Measurements from ENCODE around the gene DAD1. TPM values are rescaled to one million over a fixed set of nuclear protein-coding genes. Genes with fewer than 3 reads are reported as not detected.

Gene DAD1
- total RNA-seq, 1 donor: 272 TPM

- H4K20me1 ChIP-seq (ENCODE audit: insufficient read depth, low read length): no peaks in the 10 kb centered on the region
- no peak overlapping the region for H3K4me2 ChIP-seq (ENCODE audit: insufficient read depth, low read length)
- H3K9me3 ChIP-seq (ENCODE audit: low read depth, low read length): no peaks in the 10 kb centered on the region
- H3K79me2 ChIP-seq (ENCODE audit: insufficient read depth, low read length): no peaks in the 10 kb centered on the region
- no peak for TF ChIP-seq CTCF (IDR thresholded peaks at IDR 0.05; ENCODE audit: extremely low read depth, low read depth, low read length)
- H3K36me3 ChIP-seq (ENCODE audit: insufficient read depth, low read length): no peaks in the 10 kb centered on the region
- no peak for DNase-seq (ENCODE audit: insufficient read length, low spot score, missing footprints)
- no peak overlapping the region for H3K4me3 ChIP-seq (ENCODE audit: insufficient read depth, low read length)
- no peak overlapping the region for H2AFZ ChIP-seq (ENCODE audit: low read length)
- peaks cover 20% of the 10 kb centered on the region for H3K4me1 ChIP-seq (ENCODE audit: insufficient read depth, low read length)
- no peaks in the 10 kb centered on the region for H3K27me3 ChIP-seq (ENCODE audit: insufficient read depth, low read length)
- H3K27ac ChIP-seq (ENCODE audit: low read depth, low read length): peak overlapping the region; percentile 50
Observed at GRCh38 chr14:22537436-22538310, 51.4 kb downstream of the DAD1 start.

- H2AFZ ChIP-seq (ENCODE audit: low read length): peak overlapping the region; percentile 16
- no peak overlapping the region for H3K4me3 ChIP-seq (ENCODE audit: insufficient read depth, low read length)
- H3K79me2 ChIP-seq (ENCODE audit: insufficient read depth, low read length): no peaks in the 10 kb centered on the region
- H3K4me1 ChIP-seq (ENCODE audit: insufficient read depth, low read length): peaks cover 25% of the 10 kb centered on the region
- H4K20me1 ChIP-seq (ENCODE audit: insufficient read depth, low read length): no peaks in the 10 kb centered on the region
- H3K9me3 ChIP-seq (ENCODE audit: low read depth, low read length): no peaks in the 10 kb centered on the region
- DNase-seq (ENCODE audit: insufficient read length, low spot score, missing footprints): peak; percentile 87
- peak overlapping the region; percentile 50 for H3K27ac ChIP-seq (ENCODE audit: low read depth, low read length)
- peak overlapping the region; percentile 53 for H3K4me2 ChIP-seq (ENCODE audit: insufficient read depth, low read length)
- H3K27me3 ChIP-seq (ENCODE audit: insufficient read depth, low read length): no peaks in the 10 kb centered on the region
- TF ChIP-seq CTCF (IDR thresholded peaks at IDR 0.05; ENCODE audit: extremely low read depth, low read depth, low read length): no peak
- H3K36me3 ChIP-seq (ENCODE audit: insufficient read depth, low read length): no peaks in the 10 kb centered on the region
Observed at GRCh38 chr14:22536853-22537338, 52.1 kb downstream of the DAD1 start.

- no peak for DNase-seq (ENCODE audit: insufficient read length, low spot score, missing footprints)
- H3K9me3 ChIP-seq (ENCODE audit: low read depth, low read length): no peaks in the 10 kb centered on the region
- H3K4me1 ChIP-seq (ENCODE audit: insufficient read depth, low read length): peaks cover 25% of the 10 kb centered on the region
- no peaks in the 10 kb centered on the region for H3K36me3 ChIP-seq (ENCODE audit: insufficient read depth, low read length)
- no peak overlapping the region for H3K27ac ChIP-seq (ENCODE audit: low read depth, low read length)
- no peak overlapping the region for H3K4me2 ChIP-seq (ENCODE audit: insufficient read depth, low read length)
- no peak overlapping the region for H3K4me3 ChIP-seq (ENCODE audit: insufficient read depth, low read length)
- no peak for TF ChIP-seq CTCF (IDR thresholded peaks at IDR 0.05; ENCODE audit: extremely low read depth, low read depth, low read length)
- no peaks in the 10 kb centered on the region for H4K20me1 ChIP-seq (ENCODE audit: insufficient read depth, low read length)
- no peak overlapping the region for H2AFZ ChIP-seq (ENCODE audit: low read length)
- H3K79me2 ChIP-seq (ENCODE audit: insufficient read depth, low read length): no peaks in the 10 kb centered on the region
- H3K27me3 ChIP-seq (ENCODE audit: insufficient read depth, low read length): no peaks in the 10 kb centered on the region
Observed at GRCh38 chr14:22535916-22536315, 53.1 kb downstream of the DAD1 start.

- no peak overlapping the region for H2AFZ ChIP-seq (ENCODE audit: low read length)
- H3K4me1 ChIP-seq (ENCODE audit: insufficient read depth, low read length): peaks cover 25% of the 10 kb centered on the region
- no peaks in the 10 kb centered on the region for H3K36me3 ChIP-seq (ENCODE audit: insufficient read depth, low read length)
- H3K27ac ChIP-seq (ENCODE audit: low read depth, low read length): no peak overlapping the region
- no peaks in the 10 kb centered on the region for H4K20me1 ChIP-seq (ENCODE audit: insufficient read depth, low read length)
- no peak overlapping the region for H3K4me2 ChIP-seq (ENCODE audit: insufficient read depth, low read length)
- H3K27me3 ChIP-seq (ENCODE audit: insufficient read depth, low read length): no peaks in the 10 kb centered on the region
- no peaks in the 10 kb centered on the region for H3K79me2 ChIP-seq (ENCODE audit: insufficient read depth, low read length)
- TF ChIP-seq CTCF (IDR thresholded peaks at IDR 0.05; ENCODE audit: extremely low read depth, low read depth, low read length): no peak
- H3K4me3 ChIP-seq (ENCODE audit: insufficient read depth, low read length): no peak overlapping the region
- no peak for DNase-seq (ENCODE audit: insufficient read length, low spot score, missing footprints)
- no peaks in the 10 kb centered on the region for H3K9me3 ChIP-seq (ENCODE audit: low read depth, low read length)
Observed at GRCh38 chr14:22535126-22535525, 53.9 kb downstream of the DAD1 start.
